ENCODE measurements around the gene MLLT10.
"Not testable (repeated sequence)": the region's sequence is repeated elsewhere in the genome, so short reads cannot be mapped to it uniquely, and the experiment has no call there.

The MLLT10 gene

GRCh38 chr10:21625623-21626229 is 91.7 kb downstream of the MLLT10 start:
- H3K36me3 ChIP-seq (ENCODE audit: insufficient read depth, low read length) = peaks cover 13% of the 10 kb centered on the region; the same call in 1 of the 2 replicates
- H3K4me1 ChIP-seq (ENCODE audit: insufficient read depth, low read length) = no peaks in the 10 kb centered on the region
- H3K9me3 ChIP-seq (ENCODE audit: control insufficient read depth, insufficient read depth, low read length) = no peaks in the 10 kb centered on the region
- no peak overlapping the region for H3K9ac ChIP-seq (ENCODE audit: low read depth, low read length)

DNA sequence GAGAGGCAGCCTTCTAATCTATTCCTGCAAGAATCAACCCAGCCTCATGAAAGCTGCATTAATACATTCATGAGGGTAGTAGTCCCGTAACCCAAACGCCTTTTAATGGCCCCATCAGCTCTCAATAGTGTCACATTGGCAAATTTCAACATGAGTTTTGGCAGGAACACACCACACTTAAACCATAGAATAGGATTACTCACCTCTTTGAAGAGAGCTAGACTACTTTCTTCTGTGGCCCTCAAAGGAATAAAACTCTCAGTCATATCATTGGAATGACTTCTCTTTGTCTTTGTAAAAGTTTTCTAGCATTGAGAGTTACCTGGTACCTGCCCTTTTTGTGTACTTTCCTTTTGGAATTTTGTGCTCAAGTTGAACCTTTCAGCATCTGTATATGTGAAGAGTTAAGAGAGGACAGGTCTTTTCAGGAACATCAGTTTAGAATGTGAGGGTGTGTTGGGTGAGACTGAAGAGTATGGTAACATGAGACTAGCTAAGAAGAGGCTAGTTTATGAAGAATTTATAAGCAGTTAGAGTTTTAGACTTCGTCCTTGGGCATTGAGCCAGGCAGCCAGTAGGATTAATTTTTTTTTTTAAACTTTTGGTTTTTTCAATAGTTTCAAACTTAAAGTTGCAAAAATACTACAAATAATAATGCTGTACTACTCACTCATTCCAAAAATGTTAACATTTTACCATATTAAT is 92.6 kb downstream of the MLLT10 start:
- Histone ChIP-seq H3K36me3 (ENCODE audit: insufficient read depth, low read length) (peaks cover 13% of the 10 kb centered on the region; the same call in 1 of the 2 replicates), H3K4me1 (ENCODE audit: insufficient read depth, low read length) (no peaks in the 10 kb centered on the region), H3K9ac (ENCODE audit: low read depth, low read length) (no peak overlapping the region), H3K9me3 (ENCODE audit: control insufficient read depth, insufficient read depth, low read length) (no peaks in the 10 kb centered on the region)

DNA sequence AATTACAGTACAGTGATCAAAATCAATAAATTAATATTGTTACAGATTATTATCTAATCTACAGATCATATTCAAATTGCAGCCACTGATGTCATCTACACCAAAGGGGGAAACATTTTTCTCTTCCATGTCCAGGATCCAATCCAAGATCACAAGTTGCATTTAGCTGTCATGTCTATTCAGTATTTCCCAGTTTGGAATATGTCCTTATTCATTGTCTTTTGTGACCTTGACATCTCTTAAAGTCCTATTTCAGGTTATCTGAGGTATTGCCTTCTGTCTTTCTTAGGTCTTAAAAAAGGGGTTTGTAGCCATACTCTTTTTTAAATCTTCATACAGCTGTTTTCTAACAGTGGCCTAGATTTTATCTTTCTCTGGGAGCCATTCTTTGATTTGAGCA is 93.3 kb downstream of the MLLT10 start:
- no peaks in the 10 kb centered on the region for H3K9me3 ChIP-seq (ENCODE audit: control insufficient read depth, insufficient read depth, low read length)
- no peak overlapping the region for H3K9ac ChIP-seq (ENCODE audit: low read depth, low read length)
- H3K36me3 ChIP-seq (ENCODE audit: insufficient read depth, low read length) = peaks cover 13% of the 10 kb centered on the region; the same call in 1 of the 2 replicates
- H3K4me1 ChIP-seq (ENCODE audit: insufficient read depth, low read length) = no peaks in the 10 kb centered on the region

DNA sequence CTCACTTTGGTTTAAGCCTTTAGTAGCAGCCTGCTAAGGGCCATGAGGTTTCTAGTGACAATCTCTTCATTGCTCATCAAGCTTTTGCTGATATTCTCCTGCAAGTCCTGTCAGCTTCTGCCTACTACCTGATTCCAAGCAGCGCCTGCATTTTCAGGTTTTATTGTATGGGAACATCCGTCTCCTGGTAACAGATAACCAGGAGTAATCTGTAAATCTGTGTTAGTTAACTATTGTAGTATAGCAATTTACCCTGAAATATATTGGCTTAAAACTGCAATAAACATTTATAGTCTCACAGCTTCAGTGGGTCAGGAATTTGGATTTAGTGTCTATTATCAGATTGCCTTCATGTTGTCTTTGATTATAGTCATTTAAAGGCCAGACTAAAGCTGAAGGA is 94.0 kb downstream of the MLLT10 start:
- Histone ChIP-seq H3K4me1 (ENCODE audit: insufficient read depth, low read length) (no peaks in the 10 kb centered on the region), H3K9me3 (ENCODE audit: control insufficient read depth, insufficient read depth, low read length) (no peaks in the 10 kb centered on the region), H3K9ac (ENCODE audit: low read depth, low read length) (no peak overlapping the region), H3K36me3 (ENCODE audit: insufficient read depth, low read length) (peaks cover 13% of the 10 kb centered on the region; the same call in 1 of the 2 replicates)

GRCh38 chr10:21628645-21629044 is 94.6 kb downstream of the MLLT10 start:
- H3K9me3 ChIP-seq (ENCODE audit: control insufficient read depth, insufficient read depth, low read length); H3K9ac ChIP-seq (ENCODE audit: low read depth, low read length); H3K4me1 ChIP-seq (ENCODE audit: insufficient read depth, low read length): not testable (repeated sequence)
- peaks cover 13% of the 10 kb centered on the region; the same call in 1 of the 2 replicates for H3K36me3 ChIP-seq (ENCODE audit: insufficient read depth, low read length)

- H3K9ac ChIP-seq (ENCODE audit: low read depth, low read length) = no peak overlapping the region
- no peaks in the 10 kb centered on the region for H3K36me3 ChIP-seq (ENCODE audit: insufficient read depth, low read length)
- H3K4me1 ChIP-seq (ENCODE audit: insufficient read depth, low read length) = peaks cover 15% of the 10 kb centered on the region; the same call in 1 of the 2 replicates
- H3K9me3 ChIP-seq (ENCODE audit: control insufficient read depth, insufficient read depth, low read length) = no peaks in the 10 kb centered on the region
Measured at GRCh38 chr10:21634599-21635365, 100.8 kb downstream of the MLLT10 start.

GRCh38 chr10:21637795-21638194 is 103.8 kb downstream of the MLLT10 start:
- Histone ChIP-seq H3K4me1 (ENCODE audit: insufficient read depth, low read length) (peaks cover 15% of the 10 kb centered on the region; the same call in 1 of the 2 replicates), H3K9ac (ENCODE audit: low read depth, low read length) (no peak overlapping the region), H3K9me3 (ENCODE audit: control insufficient read depth, insufficient read depth, low read length) (no peaks in the 10 kb centered on the region), H3K36me3 (ENCODE audit: insufficient read depth, low read length) (no peaks in the 10 kb centered on the region)

GRCh38 chr10:21638681-21639080 is 104.6 kb downstream of the MLLT10 start:
- no peak overlapping the region for H3K9ac ChIP-seq (ENCODE audit: low read depth, low read length)
- no peaks in the 10 kb centered on the region for H3K9me3 ChIP-seq (ENCODE audit: control insufficient read depth, insufficient read depth, low read length)
- H3K36me3 ChIP-seq (ENCODE audit: insufficient read depth, low read length) = no peaks in the 10 kb centered on the region
- peaks cover 15% of the 10 kb centered on the region; the same call in 1 of the 2 replicates for H3K4me1 ChIP-seq (ENCODE audit: insufficient read depth, low read length)

DNA sequence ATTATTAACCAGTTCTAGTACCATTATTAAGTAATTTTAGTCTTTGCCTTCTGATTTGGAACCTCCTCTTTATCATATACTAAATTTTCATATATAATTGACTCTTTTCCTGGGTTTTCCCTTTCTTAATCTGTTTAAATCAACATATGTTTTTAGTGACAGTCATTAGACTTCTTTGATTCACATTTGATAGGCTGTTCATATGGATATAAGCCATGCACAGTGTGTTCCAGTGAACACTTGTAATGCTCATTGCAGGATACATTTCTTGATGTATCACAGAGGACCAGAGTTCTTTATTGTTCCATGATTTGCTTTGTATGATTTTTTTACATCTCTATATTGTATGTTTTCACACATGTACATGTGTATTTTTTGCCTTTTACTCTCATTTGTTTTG is 114.0 kb downstream of the MLLT10 start:
- H3K9ac ChIP-seq (ENCODE audit: low read depth, low read length) = no peak overlapping the region
- H3K4me1 ChIP-seq (ENCODE audit: insufficient read depth, low read length) = no peaks in the 10 kb centered on the region
- 0 out of 2 replicates have a peak, but pooled peaks cover 5% of the 10 kb centered on the region for H3K36me3 ChIP-seq (ENCODE audit: insufficient read depth, low read length)
- no peaks in the 10 kb centered on the region for H3K9me3 ChIP-seq (ENCODE audit: control insufficient read depth, insufficient read depth, low read length)

- Histone ChIP-seq H3K4me1 (ENCODE audit: insufficient read depth, low read length) (no peaks in the 10 kb centered on the region), H3K9ac (ENCODE audit: low read depth, low read length) (no peak overlapping the region), H3K9me3 (ENCODE audit: control insufficient read depth, insufficient read depth, low read length) (no peaks in the 10 kb centered on the region), H3K36me3 (ENCODE audit: insufficient read depth, low read length) (0 out of 2 replicates have a peak, but pooled peaks cover 5% of the 10 kb centered on the region)
Measured at GRCh38 chr10:21649454-21649872, 115.4 kb downstream of the MLLT10 start.

DNA sequence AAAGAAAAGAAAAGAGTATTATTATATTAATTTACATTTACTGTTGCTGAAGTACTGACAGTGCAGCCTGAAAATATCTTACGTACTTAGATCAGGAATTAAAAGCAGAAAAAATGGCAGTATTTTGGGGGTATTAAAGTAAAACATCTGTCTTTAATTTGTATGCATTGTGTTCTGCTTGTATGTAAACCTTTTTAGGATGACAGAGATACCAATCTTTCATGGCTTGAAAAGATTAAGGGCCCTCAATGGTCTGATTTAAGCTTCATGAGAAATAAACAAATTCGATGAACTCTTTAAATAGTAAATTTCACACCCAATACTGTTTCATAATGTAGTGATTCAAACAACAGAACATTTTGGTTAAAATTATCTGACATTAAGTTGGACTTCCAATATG is 116.3 kb downstream of the MLLT10 start:
- no peaks in the 10 kb centered on the region for H3K4me1 ChIP-seq (ENCODE audit: insufficient read depth, low read length)
- no peaks in the 10 kb centered on the region for H3K9me3 ChIP-seq (ENCODE audit: control insufficient read depth, insufficient read depth, low read length)
- H3K36me3 ChIP-seq (ENCODE audit: insufficient read depth, low read length) = 0 out of 2 replicates have a peak, but pooled peaks cover 5% of the 10 kb centered on the region
- no peak overlapping the region for H3K9ac ChIP-seq (ENCODE audit: low read depth, low read length)

- Histone ChIP-seq H3K36me3 (ENCODE audit: insufficient read depth, low read length) (no peaks in the 10 kb centered on the region), H3K9ac (ENCODE audit: low read depth, low read length) (no peak overlapping the region), H3K9me3 (ENCODE audit: control insufficient read depth, insufficient read depth, low read length) (no peaks in the 10 kb centered on the region), H3K4me1 (ENCODE audit: insufficient read depth, low read length) (no peaks in the 10 kb centered on the region)
Measured at GRCh38 chr10:21655236-21655635, 121.2 kb downstream of the MLLT10 start.

DNA sequence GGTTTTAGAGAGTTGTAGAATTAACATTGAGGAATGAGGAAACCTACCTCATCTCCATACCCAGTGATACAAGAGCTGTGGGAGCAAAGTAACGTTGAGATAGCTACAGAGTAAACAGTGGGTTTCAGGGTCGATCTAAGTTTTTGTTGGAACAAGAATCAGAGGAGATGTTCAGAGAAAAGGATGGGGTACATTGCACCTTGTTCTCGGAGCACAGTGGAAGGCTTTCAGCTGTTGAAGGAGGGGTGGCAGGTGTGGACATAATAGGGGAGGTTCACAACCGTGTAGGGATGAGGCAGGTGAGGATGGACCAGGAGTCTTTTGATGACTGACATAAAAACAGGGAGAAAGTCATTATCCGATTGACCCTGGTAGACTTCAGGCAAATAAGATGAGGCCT is 121.7 kb downstream of the MLLT10 start:
- Histone ChIP-seq H3K9ac (ENCODE audit: low read depth, low read length) (no peak overlapping the region), H3K4me1 (ENCODE audit: insufficient read depth, low read length) (no peaks in the 10 kb centered on the region), H3K9me3 (ENCODE audit: control insufficient read depth, insufficient read depth, low read length) (no peaks in the 10 kb centered on the region), H3K36me3 (ENCODE audit: insufficient read depth, low read length) (no peaks in the 10 kb centered on the region)

- Histone ChIP-seq H3K9me3 (ENCODE audit: control insufficient read depth, insufficient read depth, low read length) (no peaks in the 10 kb centered on the region), H3K9ac (ENCODE audit: low read depth, low read length) (no peak overlapping the region), H3K36me3 (ENCODE audit: insufficient read depth, low read length) (no peaks in the 10 kb centered on the region), H3K4me1 (ENCODE audit: insufficient read depth, low read length) (0 out of 2 replicates have a peak, but pooled peaks cover 11% of the 10 kb centered on the region)
Measured at GRCh38 chr10:21661087-21661486, 127.1 kb downstream of the MLLT10 start.
